ENCODE data around the gene NUDT16L1. TPM values are rescaled to one million over a fixed set of nuclear protein-coding genes. Genes with fewer than 3 reads are reported as not detected.

NUDT16L1 gene
- total and polyA plus RNA-seq, 9 of the 15 experiments (the other 6 are each of a cell fraction or from before 2014, with no cell fraction given), result 1.4 to 37.6 (median 13.7) TPM

- H3K4me3 ChIP-seq, result peak overlapping the region; percentile 98
- peak in 1 of 4 experiments; percentile 35 for DNase-seq (ENCODE audit: extremely low read depth in 1 of 4, low spot score in 3 of 4)
- H3K36me3 ChIP-seq (ENCODE audit: control insufficient read depth, insufficient read depth, low read length), result peaks cover 24% of the 10 kb centered on the region; the same call in 2 of the 3 replicates
- H3K9me1 ChIP-seq (ENCODE audit: control insufficient read depth, insufficient read depth, low read length), result no peaks in the 10 kb centered on the region
- TF ChIP-seq ZSCAN29 (IDR thresholded peaks at IDR 0.05), result peak; percentile 60; the same call in 1 of the 2 replicates
- TF ChIP-seq HLTF (IDR thresholded peaks at IDR 0.05), result no peak
- 0 out of 2 replicates have a peak, but pooled peaks have one; percentile 41 for TF ChIP-seq MTA3 (IDR thresholded peaks at IDR 0.05; ENCODE audit: borderline replicate concordance)
- TF ChIP-seq ZNF263 (CRISPR knock-in tag; IDR thresholded peaks at IDR 0.05; ENCODE audit: borderline replicate concordance), result 0 out of 2 replicates have a peak, but pooled peaks have one; percentile 6
- TF ChIP-seq, protein P1, sequence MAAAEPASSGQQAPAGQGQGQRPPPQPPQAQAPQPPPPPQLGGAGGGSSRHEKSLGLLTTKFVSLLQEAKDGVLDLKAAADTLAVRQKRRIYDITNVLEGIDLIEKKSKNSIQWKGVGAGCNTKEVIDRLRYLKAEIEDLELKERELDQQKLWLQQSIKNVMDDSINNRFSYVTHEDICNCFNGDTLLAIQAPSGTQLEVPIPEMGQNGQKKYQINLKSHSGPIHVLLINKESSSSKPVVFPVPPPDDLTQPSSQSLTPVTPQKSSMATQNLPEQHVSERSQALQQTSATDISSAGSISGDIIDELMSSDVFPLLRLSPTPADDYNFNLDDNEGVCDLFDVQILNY (CRISPR knock-in tag; IDR thresholded peaks at IDR 0.05), result no peak
- TF ChIP-seq KAT7 (CRISPR knock-in tag; IDR thresholded peaks at IDR 0.05; ENCODE audit: borderline replicate concordance), result 0 out of 2 replicates have a peak, but pooled peaks have one; percentile 17
- TF ChIP-seq PCBP1 (IDR thresholded peaks at IDR 0.05; ENCODE audit: low read depth, low read length, poor library complexity, severe bottlenecking), result peak; percentile 2
- no peak for TF ChIP-seq BRD4 (IDR thresholded peaks at IDR 0.05)
- TF ChIP-seq ATF2 (CRISPR knock-in tag; IDR thresholded peaks at IDR 0.05), result no peak
- TF ChIP-seq CBFB (CRISPR knock-in tag; IDR thresholded peaks at IDR 0.05), result 0 out of 2 replicates have a peak, but pooled peaks have one; percentile 9
- TF ChIP-seq PTBP1 (IDR thresholded peaks at IDR 0.05; ENCODE audit: low read depth, low read length), result no peak
- 0 out of 2 replicates have a peak, but pooled peaks have one; percentile 17 for TF ChIP-seq ZNF592 (IDR thresholded peaks at IDR 0.05)
- TF ChIP-seq ILF3 (IDR thresholded peaks at IDR 0.05; ENCODE audit: borderline replicate concordance), result no peak
- H3K27ac ChIP-seq (ENCODE audit: extremely low read depth, low read depth, low read length), result peak overlapping the region; percentile 71
- peak; percentile 19 for ATAC-seq
- under 1% methylated on average over 17 of the region's 19 CpGs for WGBS (ENCODE audit: insufficient coverage, low coverage, missing lambda C conversion rate)
- H3K27me3 ChIP-seq (ENCODE audit: control insufficient read depth in 2 of 2, insufficient read depth in 2 of 2, low read length in 2 of 2), result no peaks in the 10 kb centered on the region
- H3K4me2 ChIP-seq (ENCODE audit: insufficient read depth, low read length), result peak overlapping the region; percentile 95
- CTCF ChIA-PET (ENCODE audit: low intra/inter-chr PET ratio), result interaction anchor here (0.6 kb wide), 1 partner anchor 84 kb away, joined by 3 read pairs; no protein-coding TSS in a partner anchor
- H4K20me1 ChIP-seq (replicated peaks; ENCODE audit: control insufficient read depth, insufficient read depth, low read length), result no peaks in the 10 kb centered on the region
- peaks cover 28% of the 10 kb centered on the region for H3K79me2 ChIP-seq (ENCODE audit: control insufficient read depth, insufficient read depth, low read length)
- in situ Hi-C loops (cut with MboI) (no loop called here), intact Hi-C loops (cut with micrococcal nuclease) (loop anchor here (5.0 kb wide), 1 partner anchor 114 kb away; the partner anchor contains the start of genes GLYR1 and UBN1)
- no peaks in the 10 kb centered on the region for H3K9me3 ChIP-seq (replicated peaks; ENCODE audit: control insufficient read depth, insufficient read depth, low read depth, low read length)
- peak overlapping the region; percentile 88 for H2AFZ ChIP-seq (ENCODE audit: low read depth, low read length)
- BruUV-seq (replicated peaks), result TSS peak; percentile 59
- no peak for FAIRE-seq
- peak overlapping the region; percentile 83 to 93 for H3K9ac ChIP-seq (ENCODE audit: insufficient read depth in 1 of 2, low read depth in 2 of 2, low read length in 2 of 2)
- peaks cover 0 to 22% of the 10 kb centered on the region in 2 experiments; a peak in 3 of 5 replicates for H3K4me1 ChIP-seq (replicated peaks in 1 of 2; ENCODE audit: control insufficient read depth in 2 of 2, insufficient read depth in 2 of 2, low read length in 2 of 2)
- POLR2A ChIA-PET, result interaction anchor here (1.3 to 1.9 kb wide), 4 partner anchors 8 to 54 kb away, joined by 3 to 9 read pairs (median 6); partner anchors contain the start of gene SEPTIN12
These were observed 40.3 kb downstream of the NUDT16L1 start for GRCh38 chr16:4733747-4734062.
